RKO (cell line): ENCODE results near the gene THBD.
"Not testable (repeated sequence)": the region's sequence is repeated elsewhere in the genome, so short reads cannot be mapped to it uniquely, and the experiment has no call there.

ENCODE experiments used
- DNase-seq: peaks from one replicate; pipeline ENCODE4 v3.0.0-alpha.2; 2016; ENCODE audit warnings: low spot score

The THBD gene

GRCh38 chr20:23034721-23035671 lies 14.5 kb downstream of the THBD start, which contains the start of gene SSTR4:
Gene SSTR4, plus strand, starts transcription at chr20:23035312. Its CDS starts 172 bp downstream, at chr20:23035484.
- DNase-seq: no peak

GRCh38 chr20:23033918-23034317 lies 15.6 kb downstream of the THBD start:
- no peak for DNase-seq

DNA sequence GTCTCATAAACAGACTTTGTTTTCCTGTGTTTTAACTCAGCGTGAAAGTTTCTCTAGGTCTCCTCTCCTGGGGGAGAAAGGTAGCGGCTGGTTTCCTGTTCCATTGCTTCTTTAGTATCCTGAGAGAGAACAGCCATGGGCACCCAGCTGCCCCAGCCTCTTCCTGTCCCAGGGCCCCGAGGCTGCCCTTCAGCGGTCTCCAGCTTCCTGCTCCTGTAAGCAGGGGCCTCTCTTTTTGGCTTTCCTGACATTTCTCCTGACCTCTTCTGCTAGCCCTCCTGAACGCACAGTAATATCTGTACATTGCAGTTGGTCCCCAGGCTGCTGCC lies 16.8 kb downstream of the THBD start:
- no peak for DNase-seq

GRCh38 chr20:23032056-23032749 lies 17.3 kb downstream of the THBD start:
- no peak for DNase-seq

GRCh38 chr20:23031346-23031745 lies 18.1 kb downstream of the THBD start:
- DNase-seq: no peak

DNA sequence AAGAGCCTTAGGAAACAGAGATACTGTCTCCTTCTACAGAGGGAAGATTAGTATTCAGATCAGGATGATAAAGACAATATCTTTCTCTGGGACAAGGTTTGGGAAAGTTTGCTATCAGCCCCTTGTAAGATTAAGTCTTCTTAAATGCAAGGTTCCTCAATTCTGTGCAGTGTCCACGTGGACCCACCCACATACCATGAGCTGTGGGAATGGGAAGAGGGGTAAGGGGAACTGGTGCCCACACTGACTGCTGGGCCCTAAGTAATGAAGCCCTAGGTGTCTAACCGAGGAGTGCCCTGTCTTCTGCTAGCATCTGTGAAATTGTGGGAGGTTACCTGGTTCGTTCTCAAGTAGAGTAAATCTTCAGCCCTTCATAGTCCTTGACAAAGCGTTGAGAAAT lies 20.1 kb downstream of the THBD start:
- no peak for DNase-seq

DNA sequence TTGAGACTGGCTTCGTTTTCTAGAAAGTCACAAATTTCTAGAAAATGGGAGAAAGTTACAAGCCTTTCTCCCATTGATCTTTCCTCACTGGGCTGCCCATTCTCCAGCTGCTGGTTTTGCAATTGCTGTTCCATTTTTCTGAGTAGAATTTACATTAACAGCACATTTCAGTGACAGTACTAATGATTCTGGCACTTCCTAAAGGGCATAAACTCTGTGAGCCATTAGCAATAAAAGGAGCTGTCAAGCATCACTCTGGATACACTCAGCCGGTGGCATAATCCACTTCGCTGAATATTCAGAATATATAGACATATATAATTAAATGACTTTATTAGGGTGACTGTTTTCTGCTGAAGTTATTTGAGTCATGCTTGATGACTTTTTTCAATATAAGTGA lies 21.1 kb downstream of the THBD start:
- no peak for DNase-seq

GRCh38 chr20:23027721-23028120 lies 21.8 kb downstream of the THBD start:
- no peak for DNase-seq

DNA sequence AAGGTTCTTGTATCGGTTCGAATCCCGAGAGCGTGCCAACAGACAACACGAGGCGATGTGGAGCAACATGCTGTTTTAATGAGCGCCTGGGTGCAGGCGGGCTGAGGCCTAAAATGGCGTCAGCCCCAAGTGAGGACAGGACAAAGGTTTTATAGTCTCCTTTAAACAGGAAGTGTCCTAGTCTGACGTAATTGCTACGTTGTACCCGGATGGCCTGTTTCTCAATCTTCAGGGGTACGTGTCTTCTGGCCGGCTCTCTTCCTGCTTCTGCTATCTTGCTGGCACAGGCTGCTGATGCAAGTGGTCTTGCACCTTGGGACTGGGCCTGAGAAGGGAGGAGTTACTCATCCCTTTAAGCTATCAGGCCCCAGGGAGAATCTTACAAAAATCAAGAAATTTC lies 24.0 kb downstream of the THBD start:
- DNase-seq: not testable (repeated sequence)

- DNase-seq: no peak
These were observed 24.8 kb downstream of the THBD start for GRCh38 chr20:23024701-23025100.

- no peak for DNase-seq
These were observed 25.8 kb downstream of the THBD start for GRCh38 chr20:23023621-23024177.

- DNase-seq: no peak
These were observed 26.6 kb downstream of the THBD start for GRCh38 chr20:23022849-23023248.

GRCh38 chr20:23021951-23022350 lies 27.5 kb downstream of the THBD start:
- peak; percentile 16 for DNase-seq

DNA sequence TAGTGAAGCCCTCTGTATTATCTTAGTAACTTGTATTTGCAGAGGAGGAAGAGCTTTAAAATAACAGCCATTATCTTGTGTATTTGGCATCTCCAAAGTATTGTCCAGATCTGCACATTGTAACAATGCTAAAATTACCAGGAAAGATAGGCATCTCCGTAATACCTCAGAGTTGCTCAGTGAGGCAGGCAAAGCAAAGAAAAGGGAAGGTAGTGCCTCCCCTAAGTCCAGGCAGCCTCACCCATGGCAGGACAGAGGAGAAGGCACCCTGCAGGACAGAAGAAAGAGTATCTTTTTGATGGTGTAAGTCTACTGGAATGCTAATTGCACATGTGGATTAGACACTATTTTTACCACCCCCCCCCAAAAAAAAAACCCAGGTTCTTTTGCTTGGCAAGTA lies 27.9 kb downstream of the THBD start:
- no peak for DNase-seq

- DNase-seq: no peak
These were observed 29.0 kb downstream of the THBD start for GRCh38 chr20:23020230-23021018.

- DNase-seq: no peak
These were observed 30.1 kb downstream of the THBD start for GRCh38 chr20:23019403-23019802.

GRCh38 chr20:23018941-23019340 lies 30.5 kb downstream of the THBD start:
- no peak for DNase-seq

- no peak for DNase-seq
These were observed 31.0 kb downstream of the THBD start for GRCh38 chr20:23018432-23018831.

GRCh38 chr20:23017516-23017915 lies 32.0 kb downstream of the THBD start:
- no peak for DNase-seq

- no peak for DNase-seq
These were observed 36.0 kb downstream of the THBD start for GRCh38 chr20:23013429-23013828.

- DNase-seq: no peak
These were observed 38.3 kb downstream of the THBD start for GRCh38 chr20:23011008-23011721.

- no peak for DNase-seq
These were observed 39.4 kb downstream of the THBD start for GRCh38 chr20:23010096-23010495.
